ENCODE results near the gene SEMA4D. TPM values are rescaled to one million over a fixed set of nuclear protein-coding genes. Genes with fewer than 3 reads are reported as not detected.
"Not testable (repeated sequence)": the region's sequence is repeated elsewhere in the genome, so short reads cannot be mapped to it uniquely, and the experiment has no call there.

Gene SEMA4D
- total and polyA plus RNA-seq, 12 donors = 3.5 to 57.0 (median 26.7) TPM

GRCh38 chr9:89475891-89476440 is 21.9 kb downstream of the SEMA4D start:
- Histone ChIP-seq H3K27me3 (no peaks in the 10 kb centered on the region), H3K9me3 (replicated peaks in 1 of 3) (no peaks in the 10 kb centered on the region), H3K27ac (no peak overlapping the region), H3K36me3 (replicated peaks in 1 of 2) (no peaks in the 10 kb centered on the region), H3K4me1 (replicated peaks in 1 of 2) (peaks cover 5 to 20% of the 10 kb centered on the region in 2 donors), H3K4me3 (no peak overlapping the region)
- DNase-seq = no peak
- WGBS, 4 donors = 95 to 99% (median 97%) methylated on average over 6 to 9 of the region's 9 CpGs
- intact Hi-C loops (cut with DNase I) = no loop called here
- TF ChIP-seq POLR2A (IDR thresholded peaks at IDR 0.05) (no peak), CTCF (IDR thresholded peaks at IDR 0.05) (no peak)

DNA sequence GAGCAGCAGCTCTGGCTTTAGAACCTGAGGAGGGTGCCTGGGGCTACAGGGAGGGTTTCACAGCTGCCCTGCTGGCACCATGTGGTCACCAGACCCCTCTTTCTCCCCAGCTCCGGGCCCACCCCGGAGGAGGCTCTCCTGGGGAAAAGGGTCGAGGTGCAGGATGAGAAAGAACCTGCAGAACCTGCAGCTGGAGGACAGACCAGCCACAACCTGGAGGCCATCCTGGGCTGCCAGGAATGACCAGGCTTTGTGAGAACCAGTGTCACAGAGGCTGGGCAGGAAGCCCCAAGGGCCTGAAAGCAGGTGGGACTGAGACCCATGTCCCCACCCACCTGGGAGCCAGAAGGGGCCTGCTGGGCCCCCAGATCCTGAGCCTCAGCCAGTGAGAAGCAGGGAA is 23.0 kb downstream of the SEMA4D start:
- DNase-seq = no peak
- peak overlapping the region in 1 of 5 donors; percentile 3 for H3K27ac ChIP-seq
- peaks cover 5 to 22% of the 10 kb centered on the region in 2 donors for H3K4me1 ChIP-seq (replicated peaks in 1 of 2)
- intact Hi-C loops (cut with DNase I) = no loop called here
- WGBS, 4 donors = 67 to 95% (median 92%) methylated on average over 1 to 3 of the region's 3 CpGs
- TF ChIP-seq CTCF (IDR thresholded peaks at IDR 0.05) (no peak), POLR2A (IDR thresholded peaks at IDR 0.05) (no peak)
- H3K27me3 ChIP-seq = no peaks in the 10 kb centered on the region
- H3K9me3 ChIP-seq (replicated peaks in 1 of 3) = no peaks in the 10 kb centered on the region
- H3K4me3 ChIP-seq = no peak overlapping the region
- no peaks in the 10 kb centered on the region for H3K36me3 ChIP-seq (replicated peaks in 1 of 2)

- H3K27ac ChIP-seq = no peak overlapping the region
- H3K36me3 ChIP-seq (replicated peaks in 1 of 2) = no peaks in the 10 kb centered on the region
- 63 to 82% (median 76%) methylated on average over 7 of the region's 7 CpGs for WGBS, 4 donors
- intact Hi-C loops (cut with DNase I) = no loop called here
- no peak for TF ChIP-seq CTCF (IDR thresholded peaks at IDR 0.05)
- TF ChIP-seq POLR2A (IDR thresholded peaks at IDR 0.05) = no peak
- H3K4me1 ChIP-seq (replicated peaks in 1 of 2) = peaks cover 5 to 24% of the 10 kb centered on the region in 2 donors
- H3K27me3 ChIP-seq = no peaks in the 10 kb centered on the region
- DNase-seq = no peak
- H3K9me3 ChIP-seq (replicated peaks in 1 of 3) = no peaks in the 10 kb centered on the region
- no peak overlapping the region for H3K4me3 ChIP-seq
Observed at GRCh38 chr9:89473762-89474469, 24.0 kb downstream of the SEMA4D start.

DNA sequence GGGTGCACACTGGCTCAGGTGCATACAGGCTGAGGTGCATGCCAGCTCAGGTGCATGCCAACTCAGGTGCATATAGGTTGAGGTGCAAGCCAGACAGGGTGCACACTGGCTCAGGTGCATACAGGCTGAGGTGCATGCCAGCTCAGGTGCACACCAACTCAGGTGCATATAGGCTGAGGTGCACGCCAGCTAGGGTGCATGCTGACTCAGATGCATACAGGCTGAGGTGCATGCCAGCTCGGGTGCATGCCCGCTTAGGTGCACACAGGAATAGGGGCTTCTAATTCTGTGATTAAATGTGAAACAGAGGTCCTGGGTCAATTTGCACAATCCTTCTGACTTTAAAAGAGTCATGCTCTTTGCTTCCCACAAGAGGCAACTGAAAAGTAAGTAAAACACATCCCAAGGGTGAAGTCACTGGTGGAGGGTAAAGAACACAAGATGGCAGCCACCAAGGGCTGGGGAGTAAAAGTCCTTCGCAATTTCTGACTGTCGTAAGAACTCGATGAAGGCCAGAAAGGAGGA is 26.1 kb downstream of the SEMA4D start:
- H3K27me3 ChIP-seq; H3K36me3 ChIP-seq (replicated peaks in 1 of 2); H3K4me3 ChIP-seq; intact Hi-C loops (cut with DNase I); DNase-seq; H3K27ac ChIP-seq; H3K9me3 ChIP-seq (replicated peaks in 1 of 3): not testable (repeated sequence)
- peaks cover 0 to 15% of the 10 kb centered on the region in 2 donors for H3K4me1 ChIP-seq (replicated peaks in 1 of 2)
- WGBS, 4 donors = 91 to 98% (median 96%) methylated on average over 6 of the region's 6 CpGs

Measured in adrenal gland (tissue), 12 donors.